ENCODE results near the gene CNNM3.

Gene CNNM3

GRCh38 chr2:96866986-96867755 is 51.1 kb downstream of the CNNM3 start:
- DNase-seq, result no peak

GRCh38 chr2:96867756-96868554 is 51.9 kb downstream of the CNNM3 start:
- peak; percentile 30 for DNase-seq

- peak; percentile 64 for DNase-seq
These were observed 52.6 kb downstream of the CNNM3 start for GRCh38 chr2:96868555-96869280.

- DNase-seq, result no peak
These were observed 53.3 kb downstream of the CNNM3 start for GRCh38 chr2:96869281-96869821.

- peak; percentile 58 for DNase-seq
These were observed 54.0 kb downstream of the CNNM3 start, which contains the start of gene SEMA4C for GRCh38 chr2:96869822-96870625. SEMA4C (minus strand) TSS chr2:96870080; CDS start chr2:96867886, 2,194 bp downstream.

GRCh38 chr2:96870626-96871255 is 54.7 kb downstream of the CNNM3 start:
- DNase-seq, result peak; percentile 48

GRCh38 chr2:96872591-96873349 is 56.7 kb downstream of the CNNM3 start:
- no peak for DNase-seq

- DNase-seq, result no peak
These were observed 57.6 kb downstream of the CNNM3 start for GRCh38 chr2:96873651-96874096.

- DNase-seq, result no peak
These were observed 58.2 kb downstream of the CNNM3 start for GRCh38 chr2:96874198-96874831.

- no peak for DNase-seq
These were observed 59.6 kb downstream of the CNNM3 start for GRCh38 chr2:96875498-96876268.

- DNase-seq, result no peak
These were observed 60.4 kb downstream of the CNNM3 start for GRCh38 chr2:96876269-96877041.

- no peak for DNase-seq
These were observed 61.0 kb downstream of the CNNM3 start for GRCh38 chr2:96877042-96877451.

- no peak for DNase-seq
These were observed 61.6 kb downstream of the CNNM3 start for GRCh38 chr2:96877631-96878092.

GRCh38 chr2:96878171-96878570 is 62.1 kb downstream of the CNNM3 start:
- DNase-seq, result no peak

- DNase-seq, result no peak
These were observed 62.9 kb downstream of the CNNM3 start for GRCh38 chr2:96878796-96879544.

GRCh38 chr2:96879545-96880040 is 63.5 kb downstream of the CNNM3 start:
- no peak for DNase-seq

GRCh38 chr2:96880891-96881273 is 64.8 kb downstream of the CNNM3 start:
- no peak for DNase-seq

Data from activated naive CD4-positive, alpha-beta T cell treated with anti-CD3 and anti-CD28 coated beads, Interleukin-2, amount 50 U/mL, for 16 hours (primary cell).